Measurements from ENCODE around the gene CPED1. TPM values are rescaled to one million over a fixed set of nuclear protein-coding genes. Genes with fewer than 3 reads are reported as not detected.

The CPED1 gene
- total and polyA plus RNA-seq, 7 donors: 1.2 to 120 (median 79.6) TPM

GRCh38 chr7:121198502-121198901, 210.0 kb downstream of the CPED1 start:
- WGBS, 2 donors: 87 to 91% methylated on average over 6 of the region's 6 CpGs
- Histone ChIP-seq H3K9me3 (no peaks in the 10 kb centered on the region), H3K27ac (no peak overlapping the region), H3K4me1 (peaks cover 0 to 7% (median 0%) of the 10 kb centered on the region in 4 donors), H3K4me3 (no peak overlapping the region), H3K36me3 (no peaks in the 10 kb centered on the region), H3K27me3 (no peaks in the 10 kb centered on the region)
- DNase-seq: no peak
- intact Hi-C loops (cut with DNase I): no loop called here
- TF ChIP-seq EP300 (IDR thresholded peaks at IDR 0.05) (no peak), POLR2AphosphoS5 (IDR thresholded peaks at IDR 0.05) (no peak), POLR2A (IDR thresholded peaks at IDR 0.05) (no peak), CTCF (IDR thresholded peaks at IDR 0.05) (no peak)

- Histone ChIP-seq H3K36me3 (no peaks in the 10 kb centered on the region), H3K27me3 (no peaks in the 10 kb centered on the region), H3K27ac (no peak overlapping the region), H3K4me3 (no peak overlapping the region), H3K9me3 (no peaks in the 10 kb centered on the region), H3K4me1 (peaks cover 0 to 3% (median 0%) of the 10 kb centered on the region in 4 donors)
- DNase-seq: no peak
- 95% methylated on average over 2 of the region's 2 CpGs for WGBS, 2 donors
- no peak for TF ChIP-seq POLR2AphosphoS5 (IDR thresholded peaks at IDR 0.05)
- TF ChIP-seq POLR2A (IDR thresholded peaks at IDR 0.05): no peak
- no peak for TF ChIP-seq EP300 (IDR thresholded peaks at IDR 0.05)
- TF ChIP-seq CTCF (IDR thresholded peaks at IDR 0.05): no peak
- intact Hi-C loops (cut with DNase I): no loop called here
Observed at GRCh38 chr7:121202125-121202524, 213.6 kb downstream of the CPED1 start.

GRCh38 chr7:121202834-121203233, 214.3 kb downstream of the CPED1 start:
- Histone ChIP-seq H3K9me3 (no peaks in the 10 kb centered on the region), H3K4me1 (peaks cover 0 to 3% (median 0%) of the 10 kb centered on the region in 4 donors), H3K27ac (no peak overlapping the region), H3K4me3 (no peak overlapping the region), H3K27me3 (no peaks in the 10 kb centered on the region), H3K36me3 (no peaks in the 10 kb centered on the region)
- 86 to 90% methylated on average over 2 of the region's 2 CpGs for whole genome bisulfite sequencing, 2 donors
- intact Hi-C loops (cut with DNase I): no loop called here
- no peak for DNase-seq
- no peak for TF ChIP-seq EP300 (IDR thresholded peaks at IDR 0.05)
- TF ChIP-seq POLR2AphosphoS5 (IDR thresholded peaks at IDR 0.05): no peak
- TF ChIP-seq CTCF (IDR thresholded peaks at IDR 0.05): no peak
- no peak for TF ChIP-seq POLR2A (IDR thresholded peaks at IDR 0.05)

GRCh38 chr7:121204537-121204936, 216.0 kb downstream of the CPED1 start:
- H3K27me3 ChIP-seq: no peaks in the 10 kb centered on the region
- TF ChIP-seq POLR2AphosphoS5 (IDR thresholded peaks at IDR 0.05) (no peak), CTCF (IDR thresholded peaks at IDR 0.05) (no peak), POLR2A (IDR thresholded peaks at IDR 0.05) (no peak), EP300 (IDR thresholded peaks at IDR 0.05) (no peak)
- no peaks in the 10 kb centered on the region for H3K9me3 ChIP-seq
- H3K4me1 ChIP-seq: peaks cover 0 to 3% (median 0%) of the 10 kb centered on the region in 4 donors
- no peaks in the 10 kb centered on the region for H3K36me3 ChIP-seq
- intact Hi-C loops (cut with DNase I): no loop called here
- DNase-seq: no peak
- no peak overlapping the region for H3K27ac ChIP-seq
- H3K4me3 ChIP-seq: no peak overlapping the region
- 67 to 73% methylated on average over 1 of the region's 1 CpG for WGBS, 2 donors

GRCh38 chr7:121205777-121206176, 217.3 kb downstream of the CPED1 start:
- no peak for DNase-seq
- TF ChIP-seq CTCF (IDR thresholded peaks at IDR 0.05) (no peak), EP300 (IDR thresholded peaks at IDR 0.05) (no peak), POLR2A (IDR thresholded peaks at IDR 0.05) (no peak), POLR2AphosphoS5 (IDR thresholded peaks at IDR 0.05) (no peak)
- no peak overlapping the region for H3K27ac ChIP-seq
- no peaks in the 10 kb centered on the region for H3K27me3 ChIP-seq
- intact Hi-C loops (cut with DNase I): no loop called here
- no peaks in the 10 kb centered on the region for H3K9me3 ChIP-seq
- peaks cover 0 to 3% (median 0%) of the 10 kb centered on the region in 4 donors for H3K4me1 ChIP-seq
- no peak overlapping the region for H3K4me3 ChIP-seq
- H3K36me3 ChIP-seq: no peaks in the 10 kb centered on the region
